HT-29 (cell line): Measurements from ENCODE around the gene NDNF. TPM values are rescaled to one million over a fixed set of nuclear protein-coding genes. Genes with fewer than 3 reads are reported as not detected.

ENCODE experiments used
- DNase-seq: peaks from one replicate; pipeline ENCODE4 v3.0.0-alpha.2; 2015; ENCODE audit warnings: low spot score
- total RNA-seq: library from RNA; depleted of rRNA; stranded (reverse); fragments of >200 nt; shearing (Covaris generic); gene quantifications from 2 replicates; pipeline ENCODE4 v1.2.3, GENCODE V29; 2014; rRNA removed

The NDNF gene
- total RNA-seq, 1 experiment from 2014 or later, result 0.64 TPM

GRCh38 chr4:121016611-121017010, 55.7 kb downstream of the NDNF start:
- DNase-seq, result peak; percentile 5

GRCh38 chr4:121015421-121015820, 56.9 kb downstream of the NDNF start:
- DNase-seq, result no peak

- DNase-seq, result no peak
Measured at GRCh38 chr4:121014544-121014943, 57.8 kb downstream of the NDNF start.

GRCh38 chr4:121011780-121012340, 60.5 kb downstream of the NDNF start:
- no peak for DNase-seq

- DNase-seq, result no peak
Measured at GRCh38 chr4:121011138-121011537, 61.2 kb downstream of the NDNF start.

- no peak for DNase-seq
Measured at GRCh38 chr4:121009578-121010478, 62.5 kb downstream of the NDNF start.

- no peak for DNase-seq
Measured at GRCh38 chr4:121007660-121008059, 64.7 kb downstream of the NDNF start.

- no peak for DNase-seq
Measured at GRCh38 chr4:121003863-121004262, 68.5 kb downstream of the NDNF start.

GRCh38 chr4:120995266-120996010, 76.9 kb downstream of the NDNF start:
- DNase-seq, result no peak

- no peak for DNase-seq
Measured at GRCh38 chr4:120994521-120994920, 77.8 kb downstream of the NDNF start.

- DNase-seq, result no peak
Measured at GRCh38 chr4:120991885-120992284, 80.5 kb downstream of the NDNF start.

GRCh38 chr4:120990246-120990645, 82.1 kb downstream of the NDNF start:
- DNase-seq, result peak; percentile 57

Other genes with a start within 250 kb of the NDNF start
- 7.8 and 8.1 TPM in 2 replicates for gene PRDM5, start 149.8 kb downstream of the NDNF start, total RNA-seq
- gene TNIP3, start 91.8 kb upstream of the NDNF start, total RNA-seq, result not detected in 2 replicates